ENCODE results near the gene DPM1.

DPM1 gene

DNA sequence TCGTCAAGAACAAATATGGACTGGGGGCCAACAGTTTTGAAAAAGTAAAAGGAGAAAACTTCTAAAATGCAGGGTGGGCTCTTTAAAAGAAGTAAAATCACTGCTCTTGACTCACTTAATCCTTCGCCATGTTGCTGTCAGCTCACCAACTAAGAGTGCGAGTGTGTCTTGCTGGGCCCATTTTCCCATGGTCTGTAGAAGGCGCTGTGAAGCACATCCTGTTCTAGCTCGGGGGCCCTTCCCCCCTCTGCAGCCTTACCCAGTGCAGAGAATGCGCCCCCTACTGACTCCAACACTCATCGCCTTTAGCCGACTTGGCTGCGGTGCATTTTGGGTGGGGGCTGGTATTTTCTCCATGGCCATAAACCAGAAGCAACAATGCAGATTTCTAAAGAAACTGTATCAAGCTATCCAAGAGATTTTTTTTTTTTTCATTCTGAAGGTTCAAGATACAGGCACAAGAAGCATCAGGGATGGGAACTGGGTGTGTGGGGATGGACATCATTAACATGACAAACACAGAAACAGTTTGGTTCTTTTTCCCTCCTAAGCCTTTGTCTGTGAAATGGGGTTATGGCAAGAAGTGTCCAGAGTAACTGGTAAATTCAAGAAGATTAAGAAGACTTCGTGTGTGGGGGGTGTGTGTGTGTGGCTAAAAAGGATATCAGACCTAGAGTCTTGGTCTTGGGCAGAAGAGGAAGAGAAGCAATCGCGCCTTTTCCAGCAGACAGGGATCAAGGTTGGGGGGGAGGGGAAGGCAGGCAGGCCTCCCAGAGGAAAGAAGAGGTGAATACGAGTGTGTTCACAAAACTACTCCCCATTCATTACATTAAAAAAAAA, 28.8 kb downstream of the DPM1 start:
- peak; percentile 81 for DNase-seq

DNA sequence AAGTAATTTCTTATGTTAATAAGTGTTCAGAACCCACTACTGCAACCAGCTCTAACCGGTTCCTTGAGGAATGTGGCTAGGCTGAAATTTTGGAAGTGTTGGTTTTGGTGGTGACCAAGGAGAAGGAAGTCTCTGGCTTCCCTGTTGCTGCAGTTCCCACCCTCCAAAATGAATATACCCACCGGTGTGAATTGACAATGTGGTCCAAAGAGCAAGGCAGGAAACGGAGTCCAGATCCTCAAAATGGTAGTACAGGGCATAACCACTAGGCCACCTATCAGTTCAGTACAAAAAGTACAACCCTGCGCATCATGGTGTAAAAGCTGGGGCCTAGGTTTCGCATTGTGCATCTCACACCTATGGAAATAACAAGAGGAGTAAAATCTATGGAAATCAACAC, 29.9 kb downstream of the DPM1 start:
- no peak for DNase-seq

DNA sequence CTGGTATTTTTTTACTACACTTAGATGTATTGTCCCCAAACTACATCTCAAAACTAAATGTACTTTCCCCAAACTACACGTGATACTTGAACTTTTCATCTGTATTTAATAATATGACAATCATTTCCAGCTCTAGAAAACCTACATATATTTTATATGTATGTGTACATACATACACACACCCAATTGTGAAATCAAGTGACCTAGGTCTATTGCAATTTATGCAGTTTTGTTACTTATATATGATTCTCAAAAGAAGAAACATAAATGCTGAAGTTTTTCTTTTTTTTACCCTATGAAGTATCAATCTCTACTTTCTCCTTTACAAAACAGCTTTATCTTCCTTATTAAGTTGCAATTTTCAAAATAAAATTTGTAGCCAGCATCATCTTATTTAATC, 31.8 kb downstream of the DPM1 start:
- DNase-seq = no peak

DNA sequence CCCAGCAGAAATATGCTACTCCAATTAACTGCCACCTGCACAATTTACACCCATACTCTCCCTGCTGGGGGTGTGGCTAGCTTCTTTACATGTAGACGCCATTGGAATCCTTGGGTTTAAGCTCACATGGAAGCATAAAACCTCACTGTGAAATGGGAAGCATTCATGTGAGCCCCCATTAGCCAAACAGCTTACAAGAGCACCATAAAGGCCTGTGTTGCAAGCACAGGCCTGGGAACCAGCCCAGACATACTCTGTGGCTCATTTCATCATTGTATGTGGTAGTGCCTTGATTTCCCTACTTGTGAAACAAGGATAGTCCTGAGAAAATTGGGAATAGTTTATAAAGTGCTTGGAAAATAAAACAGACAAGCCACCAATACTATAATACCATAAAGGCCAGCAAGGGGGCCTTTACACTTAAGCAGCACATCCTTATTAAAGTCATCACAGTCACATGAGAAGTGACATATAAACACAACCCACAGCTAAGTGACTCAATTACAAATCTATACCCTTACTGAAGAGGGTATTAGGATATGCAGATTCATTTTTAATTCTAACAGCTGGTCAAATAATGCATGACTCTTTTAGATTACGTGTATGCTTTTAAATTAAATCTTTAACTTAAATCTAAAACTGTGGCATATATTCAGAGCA, 33.9 kb downstream of the DPM1 start:
- no peak for DNase-seq

DNA sequence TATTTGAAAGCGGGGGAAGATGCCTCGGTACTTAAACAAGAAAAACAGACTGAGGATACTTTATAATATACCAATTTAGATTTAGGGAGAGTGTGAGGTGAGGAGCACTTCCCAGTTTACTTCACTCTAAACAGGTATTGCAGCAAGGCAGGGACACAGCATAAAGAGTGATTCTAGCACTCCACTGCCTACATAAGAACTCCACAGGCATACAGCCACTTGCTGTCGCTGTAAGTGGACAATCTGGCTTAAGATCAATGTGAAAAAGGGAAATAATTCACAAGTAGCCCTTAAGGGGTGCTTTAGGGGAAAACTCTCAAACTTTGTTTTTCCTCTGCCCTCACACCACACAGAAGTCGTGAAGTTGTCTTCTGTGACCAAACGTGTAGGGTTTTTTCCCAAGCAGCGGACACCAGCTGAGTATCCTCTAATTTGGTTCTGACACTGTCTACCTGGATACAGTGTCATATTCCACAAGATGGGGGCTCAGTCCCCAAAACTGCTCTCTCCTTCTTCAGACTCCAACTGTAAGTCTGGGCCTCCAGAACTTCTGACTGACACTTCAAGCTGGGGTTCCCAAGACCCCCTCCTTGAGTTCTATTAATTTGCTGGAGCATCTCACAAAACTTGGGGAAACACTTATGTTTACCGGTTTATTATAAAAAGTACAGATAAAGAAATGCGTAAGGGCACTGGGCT, 36.4 kb downstream of the DPM1 start:
- DNase-seq = no peak

DNA sequence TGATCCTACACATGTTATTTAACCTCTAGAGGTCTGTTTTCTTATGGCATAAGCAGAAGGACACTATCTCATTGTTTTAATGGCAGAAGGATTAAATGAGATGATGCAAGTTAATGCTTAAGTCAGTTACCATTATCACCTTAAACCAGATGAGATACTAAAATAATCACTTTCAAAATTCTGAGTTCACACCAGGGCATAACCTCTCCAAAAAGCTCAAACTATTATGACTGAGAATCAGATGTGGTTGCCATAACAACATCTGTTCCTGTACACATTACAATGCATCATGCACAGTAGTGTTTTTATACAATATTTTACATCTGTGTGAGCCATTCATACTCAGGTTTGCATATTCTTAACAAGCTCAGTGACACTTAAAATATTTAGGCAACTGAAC, 37.3 kb downstream of the DPM1 start:
- DNase-seq = no peak

DNA sequence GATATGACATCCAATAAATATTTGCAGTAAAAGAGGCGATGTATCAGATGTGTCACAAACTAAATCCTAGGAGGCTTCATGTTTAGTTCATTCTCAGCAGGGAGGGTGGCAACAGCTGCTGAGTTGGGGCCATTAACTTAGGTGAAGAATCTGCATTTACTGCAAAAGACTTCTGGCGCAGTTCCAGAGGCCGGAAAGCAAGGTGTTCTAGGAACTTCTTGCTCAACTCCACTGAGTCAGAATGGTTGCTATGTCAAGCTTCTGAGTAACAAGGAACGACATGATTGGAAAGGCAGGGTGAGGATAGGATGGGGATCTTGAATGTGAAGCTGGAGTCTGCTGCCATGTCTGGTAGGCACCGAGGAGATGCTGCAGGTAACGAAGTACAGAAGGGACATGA, 38.8 kb downstream of the DPM1 start:
- no peak for DNase-seq

DNA sequence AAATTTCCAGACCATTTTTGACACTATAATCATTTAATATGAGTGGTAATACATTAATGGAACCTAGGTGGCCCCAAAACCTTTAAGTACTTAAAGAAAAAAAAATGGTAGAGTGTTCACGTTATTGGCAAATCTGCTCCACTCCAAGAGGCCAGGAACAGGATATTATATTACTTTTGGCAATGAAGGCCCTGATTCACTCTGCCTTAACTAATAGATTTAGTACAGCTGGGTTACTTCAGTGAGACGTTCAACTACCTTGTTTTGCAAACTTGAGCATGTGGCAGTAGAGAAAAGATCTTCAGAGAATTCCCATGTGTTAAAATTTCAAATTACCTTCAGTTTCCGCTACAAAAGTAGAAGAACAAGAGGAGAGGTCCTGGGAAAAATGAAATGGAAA, 39.9 kb downstream of the DPM1 start:
- DNase-seq = no peak

DNA sequence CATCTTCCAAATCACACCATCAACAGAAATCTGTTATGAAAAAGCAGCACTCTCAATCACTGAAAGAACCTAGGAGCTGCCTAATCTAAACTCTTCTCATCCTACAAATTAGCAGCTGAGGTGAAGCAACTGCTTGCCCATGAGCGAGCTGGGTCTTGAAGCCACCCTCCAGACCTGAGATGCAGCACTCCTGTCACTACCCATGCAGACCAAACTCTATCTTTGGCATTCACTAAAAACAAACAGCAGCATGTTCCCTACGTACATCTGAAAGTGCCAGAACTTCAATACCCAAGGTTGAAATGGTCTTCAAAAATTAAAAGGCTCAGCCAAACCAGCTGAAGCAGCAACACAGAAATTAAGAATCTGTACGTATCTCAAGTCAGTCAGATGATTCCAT, 41.4 kb downstream of the DPM1 start:
- DNase-seq = no peak

DNA sequence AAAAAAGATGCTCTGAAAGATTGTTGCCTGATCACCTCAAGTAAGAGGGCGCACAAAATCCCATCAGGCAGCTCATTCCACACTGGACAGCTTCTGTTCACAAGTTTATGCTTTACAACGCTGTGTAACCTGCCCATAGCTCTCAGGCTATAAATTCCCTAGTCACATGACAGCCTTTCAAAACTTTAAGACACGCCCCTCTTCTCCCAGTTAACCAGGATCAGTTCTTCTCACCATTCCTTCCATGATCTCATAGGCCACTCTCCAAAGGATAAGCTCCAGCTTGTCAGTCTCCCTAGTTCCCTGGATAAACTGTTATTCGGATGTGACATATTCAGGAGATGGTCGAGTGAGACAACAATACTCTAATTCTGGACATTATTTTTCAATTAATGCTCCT, 42.1 kb downstream of the DPM1 start:
- DNase-seq = no peak

DNA sequence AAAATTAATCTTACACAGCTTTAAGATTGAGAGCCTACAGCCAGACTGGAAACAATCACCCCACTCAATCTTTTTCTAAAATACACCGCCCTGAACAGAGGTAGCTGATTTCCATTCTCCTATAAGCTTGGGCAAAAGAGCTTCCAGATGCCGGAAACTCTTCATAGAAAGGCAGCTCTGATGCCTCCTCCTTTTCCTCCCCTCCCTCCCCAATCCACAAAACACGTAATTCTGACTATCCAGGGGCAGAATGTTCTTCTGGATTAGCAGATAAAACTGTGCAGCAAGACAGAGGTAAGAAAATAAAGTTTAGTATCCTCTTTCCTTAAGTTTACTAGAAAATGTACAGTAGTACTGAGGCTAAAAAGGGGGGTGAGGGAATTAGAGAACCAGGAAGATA, 42.9 kb downstream of the DPM1 start:
- DNase-seq = no peak

DNA sequence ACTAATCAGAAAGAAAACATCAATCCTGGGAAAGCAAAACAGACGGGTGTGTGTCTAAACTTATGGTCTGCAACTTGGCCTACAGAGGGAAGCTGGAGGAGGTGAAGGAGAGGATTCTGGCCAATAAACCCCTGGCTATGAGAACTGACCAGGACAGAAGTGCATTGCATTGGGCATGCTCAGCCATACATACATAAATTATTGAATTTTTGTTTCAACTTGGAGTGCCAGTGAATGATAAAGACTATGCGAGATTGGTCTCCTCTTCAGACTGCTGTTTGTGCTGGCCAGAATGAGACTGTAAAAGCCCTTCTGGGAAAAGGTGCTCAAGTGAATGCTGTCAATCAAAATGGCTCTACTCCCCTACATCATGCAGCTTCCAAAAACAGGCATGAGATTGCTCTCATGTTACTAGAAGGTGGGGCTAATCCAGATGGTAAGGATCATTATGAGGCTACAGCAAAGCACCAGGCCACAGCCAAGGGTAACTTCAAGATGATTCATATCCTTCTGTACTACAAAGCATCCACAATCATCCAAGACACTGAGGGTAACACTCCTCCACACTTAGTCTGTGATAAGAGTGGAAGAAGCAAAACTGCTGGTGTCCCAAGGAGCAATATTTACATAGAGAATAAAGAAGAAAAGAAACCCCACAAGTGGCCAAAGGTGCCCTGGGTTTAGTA, 44.5 kb downstream of the DPM1 start:
- DNase-seq = no peak

DNA sequence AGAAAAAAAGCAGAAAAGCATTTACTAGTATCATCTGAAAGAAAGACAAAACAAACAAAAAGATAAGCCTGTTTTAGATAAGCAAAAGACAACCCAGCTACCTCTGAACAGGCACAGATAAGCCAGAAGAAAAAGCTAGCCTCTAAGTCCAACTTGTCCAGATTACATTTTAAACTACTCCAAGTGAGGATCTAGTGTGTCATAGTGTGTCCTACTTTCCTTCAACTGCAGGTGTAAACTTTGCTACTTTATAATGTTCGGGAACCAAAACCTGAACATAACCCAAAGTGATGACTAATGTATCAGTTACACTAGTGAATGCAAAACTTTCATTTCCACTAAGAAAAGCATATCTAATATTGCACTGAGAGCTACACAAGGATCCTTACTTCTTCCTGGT, 46.6 kb downstream of the DPM1 start:
- no peak for DNase-seq

DNA sequence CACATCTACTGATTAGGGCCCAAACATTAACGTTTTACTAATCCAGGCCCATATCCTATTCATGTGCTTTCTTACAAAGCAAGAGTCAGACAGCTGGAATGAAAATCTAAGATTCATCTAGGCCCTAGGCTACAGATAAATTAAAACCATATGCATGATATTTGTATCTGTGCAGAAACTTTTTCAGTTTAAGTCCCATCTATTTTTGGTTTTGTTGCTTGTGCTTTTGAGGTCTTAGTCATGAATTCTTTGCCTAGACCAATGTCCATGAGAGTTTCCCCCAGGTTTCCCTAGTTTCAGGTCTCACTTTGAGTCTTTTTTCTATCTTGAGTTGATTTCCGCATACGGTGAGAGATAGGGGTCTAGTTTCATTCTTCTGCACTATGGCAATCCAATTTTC, 47.3 kb downstream of the DPM1 start:
- no peak for DNase-seq

DNA sequence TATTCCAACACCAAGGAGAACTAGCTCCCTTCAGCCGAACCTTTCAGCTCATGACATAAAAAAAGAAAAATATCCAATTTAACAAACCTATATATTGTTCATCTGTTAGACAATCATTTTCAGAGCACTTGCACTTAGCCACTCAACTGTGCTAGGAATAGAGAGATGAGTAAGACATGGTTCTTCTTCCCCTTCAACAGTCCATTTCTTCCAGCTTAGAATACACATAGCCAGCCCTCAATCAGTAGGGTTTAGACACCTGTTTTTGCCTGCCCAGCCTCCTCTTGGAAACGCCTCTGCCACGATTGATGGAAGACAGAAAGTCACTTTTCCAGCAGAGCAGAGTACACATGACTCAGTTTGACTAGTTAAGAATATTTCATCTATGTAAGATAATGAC, 48.9 kb downstream of the DPM1 start:
- no peak for DNase-seq

DNA sequence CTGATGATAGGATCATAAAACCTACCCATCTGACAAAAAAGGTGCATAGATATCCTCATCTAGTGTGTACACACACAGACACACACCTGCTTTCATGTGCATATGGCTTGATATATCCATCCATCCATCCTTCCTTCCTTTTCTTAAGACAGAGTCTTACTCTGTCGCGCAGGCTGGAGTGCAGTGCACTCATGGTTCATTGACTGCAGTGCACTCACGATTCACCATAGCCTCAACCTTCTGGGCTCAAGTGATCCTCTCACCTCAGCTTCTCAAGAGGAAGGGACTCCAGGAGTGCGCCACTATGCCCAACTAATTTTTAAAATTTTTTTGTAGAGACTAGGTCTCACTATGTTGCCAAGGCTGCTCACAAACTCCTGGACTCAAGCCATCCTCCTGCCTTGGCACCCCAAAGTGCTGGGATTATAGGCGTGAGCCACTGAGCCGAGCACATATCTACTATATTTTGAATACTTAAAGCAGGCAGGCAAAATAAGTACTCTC, 54.2 kb downstream of the DPM1 start:
- no peak for DNase-seq

DNA sequence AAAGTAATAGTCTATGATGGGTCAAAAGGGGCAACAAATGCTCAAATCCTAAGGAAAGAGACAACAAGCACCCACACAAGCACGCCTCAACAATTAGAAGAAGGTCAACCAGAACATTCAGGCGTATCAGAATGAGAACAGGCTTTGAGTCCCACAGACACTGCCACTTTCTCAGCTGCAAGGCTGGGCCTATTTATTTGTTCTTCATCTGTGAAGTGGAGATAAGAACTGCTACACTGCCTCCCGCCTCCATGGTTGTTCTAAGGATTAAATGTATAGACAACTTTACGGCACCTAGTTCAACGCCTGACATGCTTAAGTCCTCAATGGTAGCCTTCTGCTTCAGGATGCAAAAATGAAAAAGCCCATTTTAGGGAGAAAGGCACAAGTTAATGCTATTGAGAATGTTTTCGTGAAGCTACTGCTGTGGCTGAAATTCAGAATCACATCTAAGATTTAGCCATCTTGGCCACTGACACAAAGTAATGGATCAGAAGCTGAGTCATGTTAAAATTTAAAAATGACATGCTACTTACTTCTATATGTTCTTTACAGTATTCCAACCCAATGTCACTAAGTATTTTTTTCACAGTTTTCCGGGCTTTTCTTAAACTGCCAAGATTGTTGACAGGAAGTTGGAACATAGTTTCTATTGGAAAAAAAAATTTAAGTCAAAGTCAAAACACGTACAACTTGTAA, 54.8 kb downstream of the DPM1 start:
- no peak for DNase-seq

DNA sequence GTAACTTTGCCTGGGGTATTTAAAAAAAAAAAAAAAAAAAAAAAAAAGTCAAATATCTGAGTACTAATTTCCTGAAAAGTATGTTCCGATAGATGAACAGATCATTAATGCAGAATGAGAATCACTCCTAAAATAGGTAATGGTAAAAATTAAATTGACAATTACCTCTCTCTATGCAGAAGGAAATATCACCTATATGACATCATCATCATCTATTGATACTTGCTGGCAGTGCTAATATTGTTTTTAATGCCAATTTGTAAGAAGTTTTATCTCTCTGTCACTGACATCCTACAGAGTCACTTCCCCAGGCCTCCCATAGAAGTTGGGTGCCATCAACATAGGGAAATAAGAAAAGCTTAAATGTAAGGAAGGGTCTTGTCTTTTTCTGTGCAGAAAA, 57.0 kb downstream of the DPM1 start:
- DNase-seq = no peak

DNA sequence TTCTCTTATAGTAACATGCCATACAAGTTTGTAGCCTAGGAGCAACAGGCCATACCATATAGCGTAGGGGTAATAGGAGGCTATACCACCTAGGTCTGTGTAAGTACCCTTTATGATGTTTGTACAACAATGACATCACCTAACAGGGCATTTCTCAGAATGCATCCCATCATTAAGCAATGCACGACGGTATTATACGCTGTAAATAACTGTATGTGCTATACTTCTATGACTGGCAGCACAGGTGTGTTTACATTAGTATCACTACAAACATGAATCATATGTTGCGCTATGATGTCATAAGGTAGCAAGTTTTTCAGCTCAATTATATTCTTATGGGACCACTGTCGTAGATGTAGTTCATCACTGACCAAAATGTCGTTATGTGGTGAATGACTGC, 58.1 kb downstream of the DPM1 start:
- no peak for DNase-seq

DNA sequence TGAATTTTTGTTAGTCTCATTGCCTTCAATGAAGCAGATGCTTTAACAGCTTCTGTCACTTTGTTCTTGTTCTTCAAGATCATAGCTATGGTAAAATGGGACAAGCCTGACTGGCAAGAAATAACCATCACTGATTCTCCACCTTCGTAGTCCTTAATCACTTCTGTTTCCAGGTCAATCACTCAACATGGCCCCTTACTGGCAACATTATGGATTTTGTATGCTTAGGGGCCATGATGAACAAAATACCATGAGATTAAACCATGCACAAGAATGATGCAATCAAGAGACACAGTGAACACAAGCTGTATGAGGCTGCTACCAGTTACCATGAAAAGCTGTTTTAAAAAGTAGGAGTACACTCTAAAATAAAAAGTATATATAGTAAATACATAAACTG, 59.9 kb downstream of the DPM1 start:
- DNase-seq = no peak

DNA sequence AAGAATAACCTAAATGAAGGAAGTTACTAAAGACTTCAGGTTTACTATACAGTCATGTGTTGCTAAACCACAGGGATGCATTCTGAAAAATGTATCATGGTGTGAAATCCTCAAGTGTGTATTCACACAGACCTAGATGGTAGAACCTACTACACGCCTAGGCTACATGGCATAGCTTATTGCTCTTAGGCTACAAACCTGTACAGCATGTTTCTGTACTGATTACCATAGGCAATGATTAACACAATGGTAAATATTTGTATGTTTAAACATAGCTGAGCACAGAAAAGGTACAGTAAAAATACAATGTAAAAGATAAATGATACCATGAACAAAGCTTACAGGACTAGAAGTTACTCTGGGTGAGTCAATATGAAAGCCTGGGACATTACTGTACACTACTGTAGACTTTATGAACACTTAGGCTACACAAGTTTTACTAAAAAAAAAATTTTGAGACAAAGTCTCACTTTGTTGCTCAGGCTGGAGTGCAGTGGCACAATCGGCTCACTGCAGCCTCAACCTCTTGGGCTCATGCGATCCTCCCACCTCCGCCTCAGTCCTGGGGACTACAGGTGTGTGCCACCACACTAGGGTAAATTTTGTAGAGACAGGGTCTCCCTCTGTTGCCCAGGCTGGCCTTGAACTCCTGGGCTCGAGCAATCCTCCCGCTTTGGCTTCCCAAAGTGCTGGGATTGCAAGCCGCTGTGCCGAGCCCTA, 63.1 kb downstream of the DPM1 start:
- DNase-seq = no peak

DNA sequence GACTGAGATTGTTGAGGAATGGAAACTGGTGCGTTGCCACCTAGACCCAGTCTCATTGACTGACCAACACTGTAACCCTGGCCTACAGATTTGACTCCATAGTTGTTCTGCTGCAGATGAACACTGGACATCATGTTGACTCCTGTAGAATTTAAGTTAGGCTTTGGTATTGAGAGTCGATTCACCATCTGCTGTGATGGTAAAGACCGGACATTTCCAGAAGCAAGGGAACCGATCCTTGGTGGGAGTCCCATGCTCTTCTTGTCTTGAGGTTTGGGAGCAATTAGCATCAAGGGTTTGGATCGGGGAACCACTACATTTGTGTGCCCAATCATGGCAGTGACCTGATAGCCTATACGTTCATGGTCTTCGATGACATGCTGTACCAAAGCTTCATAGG, 64.7 kb downstream of the DPM1 start:
- no peak for DNase-seq
